Activated CD8-positive, alpha-beta T cell treated with anti-CD3 and anti-CD28 coated beads for 36 hours (primary cell): Measurements from ENCODE around the gene RHOV. TPM values are rescaled to one million over a fixed set of nuclear protein-coding genes. Genes with fewer than 3 reads are reported as not detected.

ENCODE experiments used
- ATAC-seq: fragments of 200-7000 bp; cut with Tn5 transposase; one replicate; pipeline ENCODE4 v1.10.0; 2021; ENCODE audit warnings: mild to moderate bottlenecking, moderate library complexity
- CTCF ChIA-PET: fragments of 350-600 bp; sonication (Branson Sonifier 250); formaldehyde crosslinking; loops from one replicate; lab custom pipeline; 2021; ENCODE audit warnings: antibody characterized with exemption; lab: Charles Lee
- POLR2A ChIA-PET: fragments of 350-600 bp; sonication (Branson Sonifier 250); formaldehyde crosslinking; loops from one replicate; lab custom pipeline; 2021; ENCODE audit warnings: antibody characterized with exemption; lab: Charles Lee
- DNase-seq: peaks from one replicate; pipeline ENCODE4 v3.0.0-alpha.2; 2020
- H3K27ac Mint-ChIP-seq: one replicate; pipeline ENCODE4 v1.8.0; 2021; ENCODE audit warnings: mild to moderate bottlenecking, mixed read lengths
- H3K27me3 Mint-ChIP-seq: one replicate; pipeline ENCODE4 v1.8.0; 2021; ENCODE audit warnings: mixed read lengths
- H3K36me3 Mint-ChIP-seq: one replicate; pipeline ENCODE4 v1.8.0; 2021; ENCODE audit warnings: low read depth, mixed read lengths
- H3K4me1 Mint-ChIP-seq: one replicate; pipeline ENCODE4 v1.8.0; 2021; ENCODE audit warnings: low read depth, mixed read lengths
- H3K4me3 Mint-ChIP-seq: one replicate; pipeline ENCODE4 v1.8.0; 2021; ENCODE audit warnings: mild to moderate bottlenecking, moderate library complexity, mixed read lengths
- H3K9me3 Mint-ChIP-seq: one replicate; pipeline ENCODE4 v1.8.0; 2021; ENCODE audit warnings: mixed read lengths
- intact Hi-C: fragments of 100-400 bp; cut with micrococcal nuclease; formaldehyde crosslinking; loops from one replicate; pipeline ENCODE4 v1.10.0; 2022
- total RNA-seq, 2 experiments: library from RNA; stranded (reverse); gene quantifications; one replicate each; pipeline ENCODE4 v1.2.3, GENCODE V29; 2021
- TF ChIP-seq, protein P1 (sequence below): fragments of 200-600 bp; IDR thresholded peaks from one replicate; pipeline ENCODE4 v1.8.0; 2022; ENCODE audit warnings: antibody characterized with exemption, mild to moderate bottlenecking

Gene RHOV
- total RNA-seq, 2 experiments from 2014 or later = 0.40 to 0.41 TPM

DNA sequence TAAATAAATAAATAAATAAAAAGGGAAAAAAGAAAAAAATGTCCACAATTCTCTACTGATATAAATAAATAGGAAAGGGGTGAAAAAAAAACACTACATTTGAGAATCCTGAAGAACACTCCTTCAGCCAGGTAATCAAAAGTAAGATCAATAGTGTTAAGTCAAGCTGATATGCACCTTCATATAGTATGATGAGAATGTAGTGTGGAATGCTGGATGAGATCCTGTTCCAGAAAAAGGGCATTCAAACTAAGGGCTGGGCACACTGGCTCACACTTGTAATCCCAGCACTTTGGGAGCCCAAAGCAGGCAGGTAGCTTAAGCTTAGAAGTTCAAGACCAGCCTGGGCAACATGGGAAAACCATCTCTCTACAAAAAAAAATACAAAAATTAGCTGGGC lies 15.1 kb upstream of the RHOV start:
- no peaks in the 10 kb centered on the region for H3K27me3 Mint-ChIP-seq

DNA sequence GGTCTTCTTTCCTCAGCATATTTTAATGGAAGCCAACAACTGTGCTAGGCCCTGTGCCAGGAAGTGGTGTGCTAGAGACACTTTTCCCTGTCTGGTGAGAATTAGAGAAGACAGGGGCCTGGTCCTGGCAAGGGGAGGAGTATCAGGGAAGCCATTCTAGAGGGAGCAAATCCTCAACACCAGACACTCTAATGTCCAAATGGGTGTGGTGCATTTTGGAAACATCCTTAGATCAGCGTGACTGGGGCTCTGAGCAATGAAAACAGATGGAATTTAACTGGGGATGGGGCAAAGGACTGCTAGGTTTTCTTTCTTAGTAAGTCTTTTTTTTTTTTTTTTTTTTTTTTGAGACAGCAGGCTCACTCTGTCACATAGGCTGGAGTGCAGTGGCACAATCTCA lies 12.6 kb upstream of the RHOV start:
- DNase-seq (no peak), ATAC-seq (no peak)
- Mint-ChIP-seq H3K4me3 (no peak overlapping the region), H3K27me3 (no peaks in the 10 kb centered on the region), H3K9me3 (peaks cover 1% of the 10 kb centered on the region), H3K4me1 (peaks cover 11% of the 10 kb centered on the region), H3K36me3 (no peaks in the 10 kb centered on the region), H3K27ac (no peak overlapping the region)
- ChIA-PET CTCF (interaction anchor here (1.1 kb wide), 1 partner anchor 13 kb away, joined by 3 read pairs; the partner anchor contains the start of gene RHOV), POLR2A (interaction anchor here (0.8 kb wide), 1 partner anchor 29 kb away, joined by 4 read pairs; no protein-coding TSS in a partner anchor)
- TF ChIP-seq, protein P1, sequence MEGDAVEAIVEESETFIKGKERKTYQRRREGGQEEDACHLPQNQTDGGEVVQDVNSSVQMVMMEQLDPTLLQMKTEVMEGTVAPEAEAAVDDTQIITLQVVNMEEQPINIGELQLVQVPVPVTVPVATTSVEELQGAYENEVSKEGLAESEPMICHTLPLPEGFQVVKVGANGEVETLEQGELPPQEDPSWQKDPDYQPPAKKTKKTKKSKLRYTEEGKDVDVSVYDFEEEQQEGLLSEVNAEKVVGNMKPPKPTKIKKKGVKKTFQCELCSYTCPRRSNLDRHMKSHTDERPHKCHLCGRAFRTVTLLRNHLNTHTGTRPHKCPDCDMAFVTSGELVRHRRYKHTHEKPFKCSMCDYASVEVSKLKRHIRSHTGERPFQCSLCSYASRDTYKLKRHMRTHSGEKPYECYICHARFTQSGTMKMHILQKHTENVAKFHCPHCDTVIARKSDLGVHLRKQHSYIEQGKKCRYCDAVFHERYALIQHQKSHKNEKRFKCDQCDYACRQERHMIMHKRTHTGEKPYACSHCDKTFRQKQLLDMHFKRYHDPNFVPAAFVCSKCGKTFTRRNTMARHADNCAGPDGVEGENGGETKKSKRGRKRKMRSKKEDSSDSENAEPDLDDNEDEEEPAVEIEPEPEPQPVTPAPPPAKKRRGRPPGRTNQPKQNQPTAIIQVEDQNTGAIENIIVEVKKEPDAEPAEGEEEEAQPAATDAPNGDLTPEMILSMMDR = no peak
- intact Hi-C loops = no loop called here

More for the DNA sequence above, 15.1 kb upstream of the RHOV start:
- no peaks in the 10 kb centered on the region for H3K36me3 Mint-ChIP-seq
- H3K4me1 Mint-ChIP-seq = peaks cover 24% of the 10 kb centered on the region
- DNase-seq (no peak), ATAC-seq (no peak)
- H3K4me3 Mint-ChIP-seq = no peak overlapping the region
- ChIA-PET CTCF (interaction anchor here (1.1 to 2.7 kb wide), 3 partner anchors 17 to 52 kb away, joined by 3 to 10 read pairs (median 3); no protein-coding TSS in a partner anchor), POLR2A (no interaction called here)
- TF ChIP-seq, protein P1 = no peak
- intact Hi-C loops = no loop called here
- no peak overlapping the region for H3K27ac Mint-ChIP-seq
- no peaks in the 10 kb centered on the region for H3K9me3 Mint-ChIP-seq

DNA sequence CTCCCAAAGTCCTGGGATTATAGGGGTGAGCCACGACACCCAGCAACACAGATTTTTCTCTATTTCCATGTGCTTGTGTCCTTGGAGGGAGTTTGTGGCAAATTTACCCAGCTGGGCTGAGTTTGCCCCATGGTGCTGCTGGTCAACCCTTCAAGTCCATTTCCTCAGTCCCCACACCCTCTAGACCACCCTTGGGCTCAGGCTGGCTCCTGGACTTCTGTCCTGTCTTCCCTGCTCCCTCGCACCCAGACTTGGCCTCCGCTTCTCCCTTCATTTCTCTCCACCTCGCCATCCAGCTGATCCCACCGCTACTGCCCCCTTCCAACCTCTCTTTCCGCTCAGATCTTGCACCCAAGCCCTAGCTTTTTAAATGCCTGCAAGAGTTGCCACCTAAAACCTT lies 7.3 kb upstream of the RHOV start:
- DNase-seq (no peak), ATAC-seq (no peak)
- CTCF ChIA-PET = interaction anchor here (1.2 to 1.9 kb wide), 3 partner anchors 11 to 25 kb away, joined by 4 to 9 read pairs (median 4); partner anchors contain the start of gene VPS18
- POLR2A ChIA-PET = interaction anchor here (0.9 to 1.2 kb wide), 2 partner anchors 10 kb away, joined by 3 read pairs; no protein-coding TSS in a partner anchor
- Mint-ChIP-seq H3K36me3 (no peaks in the 10 kb centered on the region), H3K4me3 (no peak overlapping the region), H3K9me3 (peaks cover 1% of the 10 kb centered on the region), H3K27ac (no peak overlapping the region), H3K27me3 (peaks cover 3% of the 10 kb centered on the region), H3K4me1 (peaks cover 24% of the 10 kb centered on the region)
- TF ChIP-seq, protein P1 = no peak
- intact Hi-C loops = no loop called here

DNA sequence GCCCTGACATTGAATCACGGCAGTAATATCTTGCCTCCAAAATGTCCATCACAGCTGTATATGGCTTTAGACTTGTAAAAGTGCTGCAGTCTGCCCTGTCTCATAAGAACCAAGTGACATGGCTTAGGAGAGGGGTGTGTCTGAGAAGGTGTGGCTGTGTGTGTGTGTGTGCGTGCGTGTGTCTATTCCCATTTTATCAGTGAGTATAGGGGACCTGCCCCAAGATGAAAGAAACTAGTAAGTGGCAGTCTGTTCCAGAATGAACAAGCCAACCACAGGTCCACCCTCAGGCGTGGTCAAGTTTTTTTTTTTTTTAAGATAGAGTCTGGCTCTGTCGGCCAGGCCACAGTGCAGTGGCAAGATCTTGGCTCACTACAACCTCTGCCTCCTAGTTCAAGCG lies 5.6 kb upstream of the RHOV start:
- ATAC-seq = no peak
- peaks cover 19% of the 10 kb centered on the region for H3K4me1 Mint-ChIP-seq
- TF ChIP-seq, protein P1 = no peak
- CTCF ChIA-PET = interaction anchor here (5.2 kb wide), 1 partner anchor 15 kb away, joined by 40 read pairs; the partner anchor contains the start of gene VPS18
- DNase-seq = peak; percentile 16
- intact Hi-C loops = no loop called here
- H3K27me3 Mint-ChIP-seq = peaks cover 6% of the 10 kb centered on the region
- H3K27ac Mint-ChIP-seq = no peak overlapping the region
- no peaks in the 10 kb centered on the region for H3K36me3 Mint-ChIP-seq
- H3K9me3 Mint-ChIP-seq = peaks cover 1% of the 10 kb centered on the region
- H3K4me3 Mint-ChIP-seq = no peak overlapping the region
- POLR2A ChIA-PET = no interaction called here

DNA sequence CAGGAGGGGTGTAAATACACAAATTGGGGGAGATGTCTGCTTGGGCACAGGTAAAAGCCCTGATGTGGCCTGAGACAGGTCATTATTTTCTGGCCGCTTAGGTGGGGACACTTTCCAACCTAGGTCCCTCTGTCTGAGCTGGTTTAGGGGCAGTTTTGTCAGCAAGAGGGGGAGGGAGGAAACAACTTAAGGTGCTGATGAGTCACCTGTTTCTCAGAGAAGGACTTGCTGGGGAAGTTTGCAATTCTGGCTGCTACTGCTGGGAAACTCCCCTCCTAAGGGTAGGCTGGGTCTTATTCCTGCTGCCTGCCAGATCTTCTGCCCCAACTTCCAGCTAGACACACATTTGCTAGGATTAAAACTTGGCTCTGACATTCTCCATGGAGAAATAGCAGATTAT lies 4.8 kb upstream of the RHOV start:
- intact Hi-C loops = no loop called here

More for the DNA sequence above, 4.8 kb upstream of the RHOV start:
- CTCF ChIA-PET = interaction anchor here (0.9 to 5.2 kb wide), 4 partner anchors 13 to 63 kb away, joined by 3 to 40 read pairs (median 6); partner anchors contain the start of gene VPS18
- TF ChIP-seq, protein P1 = no peak
- Mint-ChIP-seq H3K4me3 (no peak overlapping the region), H3K4me1 (peaks cover 18% of the 10 kb centered on the region), H3K27ac (no peak overlapping the region), H3K36me3 (no peaks in the 10 kb centered on the region), H3K27me3 (peaks cover 9% of the 10 kb centered on the region), H3K9me3 (peaks cover 1% of the 10 kb centered on the region)
- POLR2A ChIA-PET = no interaction called here
- ATAC-seq = peak; percentile 91
- peak; percentile 63 for DNase-seq
